ENCODE data around the gene FAM217A. TPM values are rescaled to one million over a fixed set of nuclear protein-coding genes. Genes with fewer than 3 reads are reported as not detected.

FAM217A gene
- total and polyA plus RNA-seq, 5 donors from 2014 or later = 0.08 to 0.22 TPM; not detected in 3

DNA sequence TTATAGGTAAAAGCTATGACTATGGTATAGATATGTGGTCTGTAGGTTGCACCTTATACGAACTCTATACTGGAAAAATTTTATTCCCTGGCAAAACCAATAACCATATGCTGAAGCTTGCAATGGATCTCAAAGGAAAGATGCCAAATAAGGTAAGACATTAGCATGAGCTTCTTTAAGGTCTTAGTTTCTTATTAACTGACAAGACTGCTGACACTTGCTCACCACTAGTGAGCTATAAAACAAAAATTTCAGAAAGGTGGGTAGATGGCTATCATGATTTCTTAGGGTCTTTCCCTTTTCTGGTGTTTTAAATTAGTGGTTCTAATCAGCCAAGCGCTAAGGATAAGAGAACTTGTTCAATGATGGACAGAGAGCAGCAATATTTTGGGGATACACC lies 21.9 kb downstream of the FAM217A start:
- H3K9me3 Mint-ChIP-seq = no peaks in the 10 kb centered on the region
- Histone ChIP-seq H3K36me3 (ENCODE audit: control insufficient read depth, insufficient read depth, low read length) (peaks cover 91% of the 10 kb centered on the region), H3K27me3 (ENCODE audit: control insufficient read depth, insufficient read depth, low read length) (no peaks in the 10 kb centered on the region), H3K9me3 (ENCODE audit: control insufficient read depth in 2 of 2, low read length in 2 of 2) (no peaks in the 10 kb centered on the region), H3K4me3 (ENCODE audit: low read depth, low read length) (no peak overlapping the region), H3K4me1 (ENCODE audit: control insufficient read depth, insufficient read depth, low read length, poor library complexity, severe bottlenecking) (peaks cover 16% of the 10 kb centered on the region), H3K27ac (ENCODE audit: insufficient read depth, low read length, poor library complexity, severe bottlenecking) (no peak overlapping the region)
- H3K27me3 Mint-ChIP-seq = no peaks in the 10 kb centered on the region
- DNase-seq = no peak
- peak overlapping the region in 1 of 3 donors; percentile 53 for H3K27ac Mint-ChIP-seq
- H3K4me3 Mint-ChIP-seq = no peak overlapping the region
- H3K36me3 Mint-ChIP-seq = peaks cover 38% of the 10 kb centered on the region
- no peak for ATAC-seq (ENCODE audit: low read depth in 2 of 2)
- H3K4me1 Mint-ChIP-seq = peaks cover 21 to 26% (median 24%) of the 10 kb centered on the region in 4 donors

DNA sequence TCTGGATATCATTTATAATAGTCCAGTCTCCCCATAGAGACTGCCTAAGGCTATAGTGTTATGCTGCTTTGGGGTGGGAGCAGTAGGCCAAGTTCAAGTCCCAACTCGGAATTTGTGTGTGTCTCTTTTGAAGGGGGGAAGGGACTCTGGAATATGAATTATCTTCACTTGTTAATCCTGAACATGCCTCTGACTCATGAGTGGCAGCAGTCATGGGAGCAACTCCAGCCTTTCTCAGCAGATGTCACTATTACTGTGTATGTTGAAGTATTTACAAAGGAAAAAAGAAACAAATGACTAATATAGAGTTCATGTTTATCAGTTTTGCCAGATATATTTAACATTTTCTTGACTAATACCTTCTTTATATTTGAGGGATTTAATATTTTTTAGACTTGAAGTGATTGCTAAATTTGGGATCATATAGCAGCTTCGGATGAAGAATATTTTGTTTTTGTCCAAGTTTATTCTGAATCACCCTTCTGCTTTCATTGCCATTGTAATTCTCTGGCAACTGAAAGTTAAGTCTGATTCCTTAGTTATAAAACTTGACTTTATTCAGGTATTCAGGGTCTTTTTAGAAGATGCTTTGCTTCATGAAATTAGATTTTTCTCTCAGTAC lies 23.4 kb downstream of the FAM217A start:
- Histone ChIP-seq H3K36me3 (ENCODE audit: control insufficient read depth, insufficient read depth, low read length) (peaks cover 91% of the 10 kb centered on the region), H3K27ac (ENCODE audit: insufficient read depth, low read length, poor library complexity, severe bottlenecking) (no peak overlapping the region), H3K27me3 (ENCODE audit: control insufficient read depth, insufficient read depth, low read length) (no peaks in the 10 kb centered on the region), H3K4me3 (ENCODE audit: low read depth, low read length) (no peak overlapping the region), H3K4me1 (ENCODE audit: control insufficient read depth, insufficient read depth, low read length, poor library complexity, severe bottlenecking) (peaks cover 16% of the 10 kb centered on the region), H3K9me3 (ENCODE audit: control insufficient read depth in 2 of 2, low read length in 2 of 2) (no peaks in the 10 kb centered on the region)
- Mint-ChIP-seq H3K27ac (peak overlapping the region in 1 of 3 donors; percentile 20), H3K9me3 (no peaks in the 10 kb centered on the region), H3K4me3 (no peak overlapping the region), H3K27me3 (no peaks in the 10 kb centered on the region), H3K36me3 (peaks cover 37% of the 10 kb centered on the region), H3K4me1 (peaks cover 21 to 26% (median 25%) of the 10 kb centered on the region in 4 donors)
- no peak for ATAC-seq (ENCODE audit: low read depth in 2 of 2)
- peak in 1 of 3 donors; percentile 12 for DNase-seq

DNA sequence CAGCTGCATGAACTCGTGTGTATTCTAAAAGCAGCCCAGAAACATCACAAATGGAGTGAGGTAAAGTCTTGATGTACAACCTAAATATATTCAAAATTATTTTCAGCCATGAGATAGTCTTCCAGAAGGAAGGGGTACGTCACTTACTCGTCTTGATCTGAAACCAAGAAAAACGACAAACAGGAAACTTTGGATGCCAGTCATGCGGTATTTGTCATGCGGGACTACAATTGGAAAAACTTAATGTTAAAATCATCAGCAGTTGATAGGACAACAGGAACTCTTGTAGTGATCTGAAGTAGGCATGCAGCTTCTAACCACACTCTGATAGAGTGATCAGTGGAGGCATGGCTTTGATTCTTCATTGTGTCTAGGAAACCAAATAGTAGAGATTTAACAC lies 29.7 kb downstream of the FAM217A start:
- no peak overlapping the region for H3K4me3 Mint-ChIP-seq
- H3K9me3 Mint-ChIP-seq = no peaks in the 10 kb centered on the region
- Histone ChIP-seq H3K27ac (ENCODE audit: insufficient read depth, low read length, poor library complexity, severe bottlenecking) (no peak overlapping the region), H3K27me3 (ENCODE audit: control insufficient read depth, insufficient read depth, low read length) (no peaks in the 10 kb centered on the region), H3K9me3 (ENCODE audit: control insufficient read depth in 2 of 2, low read length in 2 of 2) (no peaks in the 10 kb centered on the region), H3K4me3 (ENCODE audit: low read depth, low read length) (no peak overlapping the region), H3K4me1 (ENCODE audit: control insufficient read depth, insufficient read depth, low read length, poor library complexity, severe bottlenecking) (no peaks in the 10 kb centered on the region), H3K36me3 (ENCODE audit: control insufficient read depth, insufficient read depth, low read length) (peaks cover 92% of the 10 kb centered on the region)
- DNase-seq = no peak
- H3K36me3 Mint-ChIP-seq = peaks cover 38% of the 10 kb centered on the region
- peaks cover 0 to 33% (median 9%) of the 10 kb centered on the region in 4 donors for H3K4me1 Mint-ChIP-seq
- H3K27me3 Mint-ChIP-seq = no peaks in the 10 kb centered on the region
- no peak for ATAC-seq (ENCODE audit: low read depth in 2 of 2)
- no peak overlapping the region for H3K27ac Mint-ChIP-seq

DNA sequence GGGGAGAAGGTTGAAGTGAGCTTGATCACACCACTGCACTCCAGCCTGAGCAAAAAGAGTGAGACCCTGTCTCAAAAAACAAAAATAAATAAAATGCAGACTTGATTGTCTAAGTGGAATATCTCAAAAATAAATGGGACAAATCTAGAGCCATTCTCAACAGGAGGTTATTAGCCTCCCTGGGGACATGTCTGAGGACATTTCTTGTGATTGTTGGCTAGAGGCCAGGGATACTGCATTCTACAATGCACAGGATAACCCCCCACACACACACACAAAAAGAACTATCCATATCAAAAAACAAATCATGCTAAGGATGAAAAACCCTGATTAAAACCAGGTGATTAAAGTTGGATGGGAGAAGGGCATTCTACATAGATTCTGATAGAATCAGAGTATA lies 37.5 kb downstream of the FAM217A start:
- Mint-ChIP-seq H3K4me3 (peak overlapping the region in 1 of 4 donors; percentile 23), H3K36me3 (peaks cover 67% of the 10 kb centered on the region), H3K9me3 (no peaks in the 10 kb centered on the region), H3K27me3 (no peaks in the 10 kb centered on the region), H3K27ac (peak overlapping the region in 2 of 3 donors; percentile 74), H3K4me1 (peaks cover 30 to 43% (median 32%) of the 10 kb centered on the region in 4 donors)
- DNase-seq = no peak
- Histone ChIP-seq H3K4me1 (ENCODE audit: control insufficient read depth, insufficient read depth, low read length, poor library complexity, severe bottlenecking) (peaks cover 9% of the 10 kb centered on the region), H3K9me3 (ENCODE audit: control insufficient read depth in 2 of 2, low read length in 2 of 2) (no peaks in the 10 kb centered on the region), H3K4me3 (ENCODE audit: low read depth, low read length) (no peak overlapping the region), H3K36me3 (ENCODE audit: control insufficient read depth, insufficient read depth, low read length) (peaks cover 90% of the 10 kb centered on the region), H3K27ac (ENCODE audit: insufficient read depth, low read length, poor library complexity, severe bottlenecking) (no peak overlapping the region), H3K27me3 (ENCODE audit: control insufficient read depth, insufficient read depth, low read length) (no peaks in the 10 kb centered on the region)
- no peak for ATAC-seq (ENCODE audit: low read depth in 2 of 2)

DNA sequence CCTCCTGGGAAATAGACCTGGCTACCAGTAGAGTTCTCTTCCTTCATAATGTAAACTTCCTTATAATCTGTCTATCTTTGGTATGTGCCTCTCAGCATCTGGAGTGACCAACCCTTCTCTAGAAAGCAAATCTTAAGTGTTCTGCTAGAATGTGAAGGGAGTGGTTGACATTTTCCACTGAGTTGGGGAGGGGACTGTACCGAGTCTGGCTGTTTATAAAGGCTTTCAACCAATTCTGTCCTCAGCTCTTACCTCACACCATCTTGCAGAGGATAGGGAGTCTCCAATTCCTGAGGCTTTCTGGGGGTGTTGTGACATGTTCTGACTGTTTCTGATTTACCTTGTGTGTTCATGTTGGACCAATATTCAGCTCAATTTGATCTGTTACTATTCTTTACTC lies 39.6 kb downstream of the FAM217A start:
- Mint-ChIP-seq H3K4me3 (no peak overlapping the region), H3K9me3 (no peaks in the 10 kb centered on the region), H3K4me1 (peaks cover 30 to 44% (median 36%) of the 10 kb centered on the region in 4 donors), H3K27ac (peak overlapping the region in 1 of 3 donors; percentile 7), H3K36me3 (peaks cover 61% of the 10 kb centered on the region), H3K27me3 (no peaks in the 10 kb centered on the region)
- H3K4me1 ChIP-seq (ENCODE audit: control insufficient read depth, insufficient read depth, low read length, poor library complexity, severe bottlenecking) = peaks cover 17% of the 10 kb centered on the region
- no peak overlapping the region for H3K27ac ChIP-seq (ENCODE audit: insufficient read depth, low read length, poor library complexity, severe bottlenecking)
- H3K36me3 ChIP-seq (ENCODE audit: control insufficient read depth, insufficient read depth, low read length) = peaks cover 84% of the 10 kb centered on the region
- H3K27me3 ChIP-seq (ENCODE audit: control insufficient read depth, insufficient read depth, low read length) = no peaks in the 10 kb centered on the region
- no peak for ATAC-seq (ENCODE audit: low read depth in 2 of 2)
- no peak for DNase-seq
- no peaks in the 10 kb centered on the region for H3K9me3 ChIP-seq (ENCODE audit: control insufficient read depth in 2 of 2, low read length in 2 of 2)
- H3K4me3 ChIP-seq (ENCODE audit: low read depth, low read length) = no peak overlapping the region

DNA sequence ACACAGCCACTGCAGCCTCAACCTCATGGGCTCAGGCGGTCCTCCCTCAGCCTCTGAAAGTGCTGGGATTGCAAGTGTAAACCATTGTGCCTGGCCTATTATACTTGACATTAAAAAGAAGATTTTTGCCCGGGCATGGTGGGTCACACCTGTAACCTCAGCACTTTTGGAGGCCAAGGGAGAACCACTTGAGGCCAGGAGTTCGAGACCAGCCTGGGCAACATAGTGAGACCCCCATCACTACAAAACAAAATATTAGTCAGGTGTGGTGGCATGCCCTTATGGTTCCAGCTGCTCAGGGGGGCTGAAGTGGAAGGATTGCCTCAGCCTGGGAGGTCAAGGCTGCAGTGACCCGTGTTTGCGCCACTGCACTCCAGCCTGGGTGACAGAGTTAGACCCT lies 42.4 kb downstream of the FAM217A start:
- no peaks in the 10 kb centered on the region for H3K27me3 Mint-ChIP-seq
- H3K36me3 ChIP-seq (ENCODE audit: control insufficient read depth, insufficient read depth, low read length) = peaks cover 80% of the 10 kb centered on the region
- peaks cover 56% of the 10 kb centered on the region for H3K36me3 Mint-ChIP-seq
- peak overlapping the region; percentile 5 for H3K27ac ChIP-seq (ENCODE audit: insufficient read depth, low read length, poor library complexity, severe bottlenecking)
- ATAC-seq (ENCODE audit: low read depth in 2 of 2) = no peak
- H3K27me3 ChIP-seq (ENCODE audit: control insufficient read depth, insufficient read depth, low read length) = no peaks in the 10 kb centered on the region
- H3K9me3 Mint-ChIP-seq = no peaks in the 10 kb centered on the region
- H3K4me1 Mint-ChIP-seq = peaks cover 52 to 68% (median 58%) of the 10 kb centered on the region in 4 donors
- peaks cover 36% of the 10 kb centered on the region for H3K4me1 ChIP-seq (ENCODE audit: control insufficient read depth, insufficient read depth, low read length, poor library complexity, severe bottlenecking)
- no peaks in the 10 kb centered on the region for H3K9me3 ChIP-seq (ENCODE audit: control insufficient read depth in 2 of 2, low read length in 2 of 2)
- peak overlapping the region in 3 of 4 donors; percentile 6 to 70 (median 50) for H3K4me3 Mint-ChIP-seq
- H3K27ac Mint-ChIP-seq = peak overlapping the region in 2 of 3 donors; percentile 60 to 71
- no peak for DNase-seq
- peak overlapping the region; percentile 1 for H3K4me3 ChIP-seq (ENCODE audit: low read depth, low read length)

DNA sequence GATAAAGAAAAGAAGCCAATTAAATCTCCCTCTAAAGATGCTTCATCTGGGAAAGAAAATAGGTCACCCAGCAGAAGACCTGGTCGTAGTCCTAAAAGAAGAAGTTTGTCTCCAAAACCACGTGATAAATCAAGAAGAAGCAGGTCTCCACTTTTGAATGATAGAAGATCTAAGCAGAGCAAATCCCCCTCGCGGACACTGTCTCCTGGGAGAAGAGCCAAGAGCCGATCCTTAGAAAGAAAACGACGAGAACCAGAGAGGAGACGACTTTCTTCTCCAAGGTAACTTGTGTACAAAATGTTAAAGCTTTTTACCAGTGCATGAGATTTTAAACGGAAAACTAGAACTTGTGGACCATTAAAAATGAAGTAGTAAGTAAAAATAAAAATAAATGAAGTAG lies 46.5 kb downstream of the FAM217A start:
- H3K36me3 ChIP-seq (ENCODE audit: control insufficient read depth, insufficient read depth, low read length) = peaks cover 51% of the 10 kb centered on the region
- no peaks in the 10 kb centered on the region for H3K27me3 ChIP-seq (ENCODE audit: control insufficient read depth, insufficient read depth, low read length)
- H3K4me1 ChIP-seq (ENCODE audit: control insufficient read depth, insufficient read depth, low read length, poor library complexity, severe bottlenecking) = peaks cover 60% of the 10 kb centered on the region
- H3K4me3 ChIP-seq (ENCODE audit: low read depth, low read length) = peak overlapping the region; percentile 31
- Mint-ChIP-seq H3K9me3 (no peaks in the 10 kb centered on the region), H3K4me1 (peaks cover 49 to 87% (median 73%) of the 10 kb centered on the region in 4 donors), H3K4me3 (peak overlapping the region in 3 of 4 donors; percentile 4 to 36 (median 29)), H3K27ac (peak overlapping the region in 1 of 3 donors; percentile 86), H3K27me3 (no peaks in the 10 kb centered on the region), H3K36me3 (peaks cover 50% of the 10 kb centered on the region)
- H3K27ac ChIP-seq (ENCODE audit: insufficient read depth, low read length, poor library complexity, severe bottlenecking) = no peak overlapping the region
- DNase-seq (no peak), ATAC-seq (ENCODE audit: low read depth in 2 of 2) (no peak)
- H3K9me3 ChIP-seq (ENCODE audit: control insufficient read depth in 2 of 2, low read length in 2 of 2) = no peaks in the 10 kb centered on the region

DNA sequence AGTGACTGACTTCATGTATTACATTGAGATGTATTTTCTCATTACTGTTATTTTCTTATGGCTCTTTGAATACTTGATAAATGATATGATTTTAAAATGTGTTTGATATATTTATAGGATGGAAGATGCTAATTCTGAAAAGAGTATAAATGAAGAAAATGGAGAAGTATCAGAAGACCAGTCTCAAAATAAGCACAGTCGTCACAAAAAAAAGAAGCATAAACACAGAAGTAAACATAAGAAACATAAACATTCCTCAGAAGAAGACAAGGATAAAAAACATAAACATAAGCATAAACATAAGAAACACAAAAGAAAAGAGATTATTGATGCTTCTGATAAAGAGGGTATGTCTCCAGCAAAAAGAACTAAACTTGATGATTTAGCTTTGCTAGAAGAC lies 47.5 kb downstream of the FAM217A start:
- Mint-ChIP-seq H3K27me3 (no peaks in the 10 kb centered on the region), H3K9me3 (no peaks in the 10 kb centered on the region), H3K36me3 (peaks cover 42% of the 10 kb centered on the region), H3K4me1 (peaks cover 45 to 85% (median 75%) of the 10 kb centered on the region in 4 donors), H3K27ac (peak overlapping the region; percentile 12 to 87 (median 86)), H3K4me3 (peak overlapping the region in 1 of 4 donors; percentile 49)
- peak overlapping the region; percentile 68 for H3K27ac ChIP-seq (ENCODE audit: insufficient read depth, low read length, poor library complexity, severe bottlenecking)
- peaks cover 46% of the 10 kb centered on the region for H3K36me3 ChIP-seq (ENCODE audit: control insufficient read depth, insufficient read depth, low read length)
- peak overlapping the region; percentile 23 for H3K4me3 ChIP-seq (ENCODE audit: low read depth, low read length)
- peaks cover 59% of the 10 kb centered on the region for H3K4me1 ChIP-seq (ENCODE audit: control insufficient read depth, insufficient read depth, low read length, poor library complexity, severe bottlenecking)
- no peak for ATAC-seq (ENCODE audit: low read depth in 2 of 2)
- no peaks in the 10 kb centered on the region for H3K27me3 ChIP-seq (ENCODE audit: control insufficient read depth, insufficient read depth, low read length)
- H3K9me3 ChIP-seq (ENCODE audit: control insufficient read depth in 2 of 2, low read length in 2 of 2) = no peaks in the 10 kb centered on the region
- no peak for DNase-seq
